ENCODE measurements around the gene COL4A6. TPM values are rescaled to one million over a fixed set of nuclear protein-coding genes. Genes with fewer than 3 reads are reported as not detected.

COL4A6 gene
- total and polyA plus RNA-seq, 2 donors (not counting 3 experiments of a cell fraction or from before 2014, with no cell fraction given) = 0.49 to 0.62 TPM

- no peak overlapping the region for H2AFZ ChIP-seq (ENCODE audit: low read depth, low read length)
- H4K20me1 ChIP-seq (replicated peaks; ENCODE audit: control insufficient read depth, extremely low read depth, insufficient read depth, low read length) = no peaks in the 10 kb centered on the region
- H3K9me3 ChIP-seq (replicated peaks; ENCODE audit: control insufficient read depth, insufficient read depth, low read length) = no peaks in the 10 kb centered on the region
- ChIA-PET POLR2A (interaction anchor here (1.2 kb wide), 2 partner anchors 8 to 39 kb away, joined by 4 to 17 read pairs; partner anchors contain the start of genes ATG4A and PSMD10), CTCF (interaction anchor here (1.1 to 2.0 kb wide), 5 partner anchors 9 to 109 kb away, joined by 3 to 6 read pairs (median 4); partner anchors contain the start of genes ATG4A and PSMD10)
- H3K27me3 ChIP-seq (ENCODE audit: control insufficient read depth in 2 of 2, insufficient read depth in 2 of 2, low read length in 2 of 2) = no peaks in the 10 kb centered on the region
- TF ChIP-seq EZH2 (IDR thresholded peaks at IDR 0.05; ENCODE audit: borderline replicate concordance, low read depth, low read length, severe bottlenecking) (no peak), CTCF (IDR thresholded peaks at IDR 0.05; ENCODE audit: extremely low read depth in 1 of 2, insufficient read depth in 1 of 2, low read depth in 1 of 2, low read length in 2 of 2) (no peak), GATA2 (IDR thresholded peaks at IDR 0.05; ENCODE audit: insufficient read depth, insufficient read length, low read depth, low read length) (no peak), FOS (IDR thresholded peaks at IDR 0.05; ENCODE audit: borderline replicate concordance, insufficient read depth, low read length) (no peak), JUN (IDR thresholded peaks at IDR 0.05; ENCODE audit: borderline replicate concordance, insufficient read depth, insufficient read length, low read depth) (no peak), POLR2AphosphoS5 (IDR thresholded peaks at IDR 0.05; ENCODE audit: insufficient read depth, low read depth, low read length) (no peak), MAX (IDR thresholded peaks at IDR 0.05; ENCODE audit: insufficient read depth, insufficient read length) (no peak), POLR2A (IDR thresholded peaks at IDR 0.05; ENCODE audit: low read depth, low read length) (no peak), MYC (IDR thresholded peaks at IDR 0.05; ENCODE audit: low read depth, low read length) (no peak)
- H3K79me2 ChIP-seq (ENCODE audit: control insufficient read depth, insufficient read depth, low read length) = no peaks in the 10 kb centered on the region
- BruUV-seq (replicated peaks) = TSS peak; percentile 88
- peaks cover 36% of the 10 kb centered on the region for H3K4me1 ChIP-seq (ENCODE audit: control insufficient read depth, extremely low read depth, insufficient read depth, low read length)
- peaks cover 3 to 4% of the 10 kb centered on the region in 2 experiments for H3K36me3 ChIP-seq (ENCODE audit: control insufficient read depth in 2 of 2, extremely low read depth in 1 of 2, insufficient read depth in 2 of 2, low read length in 2 of 2)
- DNase-seq (ENCODE audit: low read depth, low spot score) = peak; percentile 24
- peak overlapping the region; percentile 43 for H3K9ac ChIP-seq (replicated peaks; ENCODE audit: extremely low read depth, insufficient read depth, low read length)
- peak overlapping the region; percentile 91 for H3K27ac ChIP-seq (ENCODE audit: insufficient read depth, low read depth, low read length)
- intact Hi-C loops (cut with micrococcal nuclease) = loop anchor here (1.0 to 2.0 kb wide), 5 partner anchors 40 to 454 kb away; partner anchors contain the start of genes ATG4A and PSMD10
- no peak overlapping the region for H3K4me3 ChIP-seq (replicated peaks in 1 of 3; ENCODE audit: insufficient read depth in 1 of 3, low read depth in 1 of 3, low read length in 3 of 3)
- H3K4me2 ChIP-seq (ENCODE audit: insufficient read depth, low read length) = no peak overlapping the region
- H3K9me1 ChIP-seq (replicated peaks; ENCODE audit: control insufficient read depth, extremely low read depth, insufficient read depth, low read length) = no peaks in the 10 kb centered on the region
- dilution Hi-C loops (cut with MboI; ENCODE audit: extremely low pct_ligation_motif_present, low sequenced_read_pairs) = no loop called here
- no peak for FAIRE-seq
Measured at GRCh38 chrX:108130889-108131288, 307.3 kb downstream of the COL4A6 start.

All from endothelial cell of umbilical vein (primary cell).